H1 (cell line): Measurements from ENCODE around the gene ITPKC. TPM values are rescaled to one million over a fixed set of nuclear protein-coding genes. Genes with fewer than 3 reads are reported as not detected.

Source experiments
- CTCF ChIA-PET: fragments of 300-600 bp; sonication (Branson Sonifier 250); formaldehyde crosslinking; loops from one replicate; lab custom pipeline; 2021; ENCODE audit not compliant: partially characterized antibody; lab: Charles Lee
- POLR2A ChIA-PET: fragments of 300-600 bp; sonication (Branson Sonifier 250); formaldehyde crosslinking; loops from one replicate; lab custom pipeline; 2021; ENCODE audit warnings: inconsistent platforms; ENCODE audit not compliant: partially characterized antibody; lab: Charles Lee
- DNase-seq, 2 experiments: peaks; one replicate each; pipeline versions ENCODE4 v3.0.0 to v3.0.0-alpha.2; 2010 to 2022; ENCODE audit warnings: low spot score in 2 of 2, low read depth in 1 of 2, mixed read lengths in 1 of 2
- FAIRE-seq: peaks from 2 replicates; lab custom pipeline; 2011; peaks lifted over from hg19 to GRCh38; lab: Jason Lieb, UNC
- H2AFZ ChIP-seq: 2 replicates; pipeline ENCODE4 v1.8.1; 2012; ENCODE audit warnings: low read length, inconsistent platforms
- H2AK5ac ChIP-seq: 2 replicates; pipeline ENCODE4 v1.6.1; 2013; ENCODE audit warnings: low read depth, low read length
- H2BK120ac ChIP-seq: replicated peaks from 2 replicates; pipeline ENCODE3; 2013; ENCODE audit warnings: low read depth, low read length, inconsistent platforms
- H2BK12ac ChIP-seq: 2 replicates; pipeline ENCODE4 v1.6.1; 2013; ENCODE audit warnings: low read depth, low read length
- H2BK15ac ChIP-seq: 2 replicates; pipeline ENCODE4 v1.6.1; 2013; ENCODE audit warnings: low read length
- H2BK20ac ChIP-seq: 2 replicates; pipeline ENCODE4 v1.6.1; 2013; ENCODE audit warnings: low read length
- H2BK5ac ChIP-seq: 2 replicates; pipeline ENCODE4 v1.6.1; 2013; ENCODE audit warnings: low read depth, low read length
- H3K14ac ChIP-seq: 2 replicates; pipeline ENCODE4 v1.6.1; 2013; ENCODE audit warnings: inconsistent platforms; ENCODE audit not compliant: insufficient read length
- H3K18ac ChIP-seq: 2 replicates; pipeline ENCODE4 v1.6.1; 2013; ENCODE audit warnings: low read length; ENCODE audit errors: extremely low read depth
- H3K23ac ChIP-seq: 2 replicates; pipeline ENCODE4 v1.6.1; 2013; ENCODE audit warnings: inconsistent platforms; ENCODE audit not compliant: insufficient read length
- H3K23me2 ChIP-seq: 2 replicates; pipeline ENCODE4 v1.6.1; 2013; ENCODE audit warnings: low read depth, low read length
- H3K27ac ChIP-seq: 2 replicates; pipeline ENCODE4 v1.6.1; 2011; ENCODE audit warnings: low read depth, low read length, inconsistent platforms
- H3K27me3 ChIP-seq, 4 experiments: replicated peaks in 1 of 4; 1 replicate in 1 of 4; 2 replicates in 3 of 4; pipeline versions ENCODE4 v1.6.1 to v1.8.1; 2011 to 2013; ENCODE audit warnings: low read length in 3 of 4, mild to moderate bottlenecking in 3 of 4, inconsistent platforms in 2 of 4, mixed read lengths in 2 of 4, moderate library complexity in 1 of 4; ENCODE audit not compliant: control insufficient read depth in 3 of 4, insufficient read depth in 3 of 4; ENCODE audit errors: extremely low read depth in 1 of 4
- H3K36me3 ChIP-seq, 4 experiments: 2 replicates each; pipeline versions ENCODE4 v1.6.1 to v1.8.1; 2011 to 2013; ENCODE audit warnings: mild to moderate bottlenecking in 4 of 4, low read length in 3 of 4, moderate library complexity in 2 of 4, control low read depth in 1 of 4, inconsistent platforms in 1 of 4; ENCODE audit not compliant: insufficient read depth in 4 of 4, control insufficient read depth in 2 of 4
- H3K4ac ChIP-seq: replicated peaks from 2 replicates; pipeline ENCODE3; 2013; ENCODE audit warnings: low read length, low read depth, mixed read lengths, inconsistent platforms; ENCODE audit not compliant: insufficient read length
- H3K4me1 ChIP-seq, 4 experiments: replicated peaks in 1 of 4; 1 replicate in 1 of 4; 2 replicates in 3 of 4; pipeline versions ENCODE4 v1.6.1 to v1.8.1; 2011 to 2013; ENCODE audit warnings: low read length in 3 of 4, inconsistent platforms in 2 of 4, mixed read lengths in 1 of 4; ENCODE audit not compliant: insufficient read depth in 4 of 4, control insufficient read depth in 3 of 4
- H3K4me2 ChIP-seq, 2 experiments: 2 replicates each; pipeline versions ENCODE4 v1.6.1 to v1.8.1; 2011 to 2013; ENCODE audit warnings: low read depth in 2 of 2, low read length in 2 of 2, control low read depth in 1 of 2, inconsistent platforms in 1 of 2, mild to moderate bottlenecking in 1 of 2; ENCODE audit not compliant: insufficient read depth in 1 of 2
- H3K4me3 ChIP-seq, 4 experiments: fragments of 200-600, 300-600 bp in 1 of 4; sonication (generic), shearing (Covaris generic), sonication (Bioruptor Twin) in 1 of 4; 2 replicates each; pipeline versions ENCODE4 v1.5.1 to v1.8.1; 2011 to 2016; ENCODE audit warnings: low read length in 4 of 4, low read depth in 3 of 4, control low read depth in 2 of 4, inconsistent platforms in 2 of 4, mild to moderate bottlenecking in 2 of 4, mixed read lengths in 1 of 4, moderate library complexity in 1 of 4; ENCODE audit not compliant: insufficient read depth in 2 of 4; ENCODE audit errors: extremely low read depth in 1 of 4
- H3K56ac ChIP-seq: replicated peaks from 2 replicates; pipeline ENCODE3; 2013; ENCODE audit warnings: low read depth, mild to moderate bottlenecking, mixed read lengths, low read length, inconsistent platforms; ENCODE audit not compliant: insufficient read length
- H3K79me1 ChIP-seq: 2 replicates; pipeline ENCODE4 v1.6.1; 2013; ENCODE audit warnings: low read depth, low read length, control low read depth
- H3K79me2 ChIP-seq, 2 experiments: 2 replicates each; pipeline versions ENCODE4 v1.6.1 to v1.8.1; 2012 to 2013; ENCODE audit warnings: low read length in 2 of 2, mild to moderate bottlenecking in 2 of 2, inconsistent platforms in 1 of 2; ENCODE audit not compliant: insufficient read depth in 2 of 2, control insufficient read depth in 1 of 2
- H3K9ac ChIP-seq, 4 experiments: replicated peaks in 1 of 4; 1 replicate in 1 of 4; 2 replicates in 3 of 4; pipeline versions ENCODE4 v1.6.1 to v1.8.1; 2011 to 2013; ENCODE audit warnings: low read depth in 3 of 4, low read length in 3 of 4, control low read depth in 2 of 4, mild to moderate bottlenecking in 2 of 4, moderate library complexity in 2 of 4, inconsistent platforms in 1 of 4; ENCODE audit errors: extremely low read depth in 1 of 4
- H3K9me3 ChIP-seq, 2 experiments: 2 replicates each; pipeline versions ENCODE4 v1.6.1 to v1.8.1; 2012 to 2013; ENCODE audit warnings: mild to moderate bottlenecking in 2 of 2, moderate library complexity in 2 of 2, control low read depth in 1 of 2, inconsistent platforms in 1 of 2, low read depth in 1 of 2, low read length in 1 of 2, mixed read lengths in 1 of 2; ENCODE audit not compliant: insufficient read depth in 2 of 2
- H4K20me1 ChIP-seq, 2 experiments: replicated peaks in 1 of 2; 2 replicates each; pipeline versions ENCODE3 to v1.8.1; 2011 to 2013; ENCODE audit warnings: inconsistent platforms in 2 of 2, low read length in 2 of 2, mild to moderate bottlenecking in 1 of 2; ENCODE audit not compliant: insufficient read depth in 2 of 2, control insufficient read depth in 1 of 2
- H4K5ac ChIP-seq: 2 replicates; pipeline ENCODE4 v1.6.1; 2013; ENCODE audit warnings: low read length, low read depth, mixed read lengths, inconsistent platforms; ENCODE audit not compliant: insufficient read length
- H4K8ac ChIP-seq: 2 replicates; pipeline ENCODE4 v1.8.0; 2013; ENCODE audit warnings: mild to moderate bottlenecking, moderate library complexity, low read length, inconsistent platforms; ENCODE audit not compliant: insufficient read depth; ENCODE audit errors: extremely low read depth
- H4K91ac ChIP-seq: replicated peaks from 2 replicates; pipeline ENCODE3; 2013; ENCODE audit warnings: low read length, mixed read lengths, inconsistent platforms; ENCODE audit not compliant: insufficient read length
- WGBS, 2 experiments: shearing (Covaris generic) in 1 of 2; methylation state at CpG; one replicate each; pipeline versions ENCODE4 v1.1.6 to v1.1.7; 2013 to 2015; ENCODE audit warnings: low lambda C conversion rate in 2 of 2, mixed read lengths in 2 of 2, inconsistent platforms in 1 of 2, low coverage in 1 of 2, missing lambda C conversion rate in 1 of 2; ENCODE audit not compliant: insufficient replicate concordance in 2 of 2, insufficient coverage in 1 of 2, insufficient read length in 1 of 2; ENCODE audit errors: extremely low coverage in 1 of 2, missing lambda C conversion rate in 1 of 2; 5-methylcytosine and 5-hydroxymethylcytosine counted together
- polyA plus RNA-seq, 7 experiments: library from polyadenylated mRNA; depleted of rRNA in 3 of 7; stranded (reverse) in 5 of 7; unstranded in 2 of 7; fragments of >200 nt in 5 of 7; fragments of 200-250 nt in 2 of 7; gene quantifications; 1 replicate in 5 of 7; 2 replicates in 1 of 7; 4 replicates in 1 of 7; pipeline versions ENCODE4 v1.2.1 to v1.2.3, GENCODE V29; 2011 to 2013; ENCODE audit warnings: missing spikeins in 2 of 7, mixed read lengths in 2 of 7
- total RNA-seq: library from RNA; stranded (reverse); fragmentation: NEBNext Ultra II Directional; extraction: Animal tissue kit (Norgen Biotek cat#: 25700); gene quantifications from 2 replicates; pipeline ENCODE4 v1.2.1, GENCODE V29; 2021

ITPKC gene
- total and polyA plus RNA-seq, 2 of the 8 experiments (the other 6 are each of a cell fraction or from before 2014, with no cell fraction given) = 5.2 to 8.9 TPM

DNA sequence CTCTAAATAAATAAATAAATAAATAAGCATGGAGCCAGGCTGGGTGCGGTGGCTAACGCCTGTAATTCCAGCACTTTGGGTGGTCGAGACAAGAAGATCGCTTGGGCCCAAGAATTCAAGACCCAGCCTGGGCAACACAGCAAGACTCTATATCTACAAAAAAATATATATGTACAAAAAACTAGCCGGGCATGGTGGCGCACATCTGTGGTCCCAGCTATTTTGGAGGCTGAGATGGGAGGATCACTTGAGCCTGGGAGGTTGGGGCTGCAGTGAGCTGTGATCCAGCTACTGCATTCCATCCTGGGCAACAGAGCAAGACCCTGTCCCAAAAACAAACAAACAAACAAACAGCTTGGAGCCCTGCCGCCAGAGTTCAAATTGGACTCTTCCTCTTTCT lies 30.6 kb downstream of the ITPKC start:
- Histone ChIP-seq H3K23ac (no peak overlapping the region), H4K91ac (no peak overlapping the region), H3K79me2 (peaks cover 14 to 35% of the 10 kb centered on the region in 2 experiments), H3K4me1 (peaks cover 0 to 20% (median 5%) of the 10 kb centered on the region in 4 experiments; a peak in 4 of 7 replicates), H3K9ac (no peak overlapping the region), H3K27ac (no peak overlapping the region), H3K23me2 (peaks cover 9% of the 10 kb centered on the region), H3K4me3 (no peak overlapping the region), H2BK120ac (no peak overlapping the region), H3K79me1 (no peaks in the 10 kb centered on the region; the same call in 1 of the 2 replicates), H2BK15ac (no peak overlapping the region), H4K8ac (no peak overlapping the region), H2AFZ (no peak overlapping the region), H3K4me2 (no peak overlapping the region), H2BK12ac (no peak overlapping the region), H3K56ac (no peak overlapping the region), H3K36me3 (peaks cover 0 to 8% (median 0%) of the 10 kb centered on the region in 4 experiments; a peak in 2 of 8 replicates), H3K14ac (no peak overlapping the region), H4K20me1 (no peaks in the 10 kb centered on the region), H3K4ac (no peak overlapping the region), H4K5ac (no peak overlapping the region), H2AK5ac (no peak overlapping the region), H2BK20ac (no peak overlapping the region), H3K9me3 (no peaks in the 10 kb centered on the region), H3K27me3 (no peaks in the 10 kb centered on the region), H3K18ac (no peak overlapping the region), H2BK5ac (no peak overlapping the region)
- DNase-seq (no peak), FAIRE-seq (no peak)
- 93% methylated on average over 7 of the region's 7 CpGs; no CpG with 5 or more reads in 1 of the 2 experiments for WGBS, 2 experiments
- ChIA-PET CTCF (interaction anchor here (0.6 to 1.1 kb wide), 3 partner anchors 10 to 84 kb away, joined by 3 to 5 read pairs (median 3); no protein-coding TSS in a partner anchor), POLR2A (interaction anchor here (1.5 to 15.7 kb wide), 5 partner anchors 6 to 54 kb away, joined by 3 to 399 read pairs (median 120); partner anchors contain the start of genes ACTMAP, COQ8B, EGLN2 and ITPKC)
